DOHH2 (cell line): ENCODE measurements around the gene NEK1.

Experiments used
- CTCF ChIP-seq: fragments of 200-600 bp; sonication (generic); IDR thresholded peaks from one replicate; pipeline ENCODE4 v1.5.1; 2014; ENCODE audit warnings: antibody characterized with exemption, mild to moderate bottlenecking, low read depth, low read length; ENCODE audit not compliant: poor library complexity, severe bottlenecking
- EZH2phosphoT487 ChIP-seq: fragments of 200-600 bp; sonication (generic); IDR thresholded peaks from 2 replicates; pipeline ENCODE4 v1.6.1; 2017; ENCODE audit warnings: borderline replicate concordance, mild to moderate bottlenecking, antibody characterized with exemption, low read length, moderate library complexity, mixed read lengths

DNA sequence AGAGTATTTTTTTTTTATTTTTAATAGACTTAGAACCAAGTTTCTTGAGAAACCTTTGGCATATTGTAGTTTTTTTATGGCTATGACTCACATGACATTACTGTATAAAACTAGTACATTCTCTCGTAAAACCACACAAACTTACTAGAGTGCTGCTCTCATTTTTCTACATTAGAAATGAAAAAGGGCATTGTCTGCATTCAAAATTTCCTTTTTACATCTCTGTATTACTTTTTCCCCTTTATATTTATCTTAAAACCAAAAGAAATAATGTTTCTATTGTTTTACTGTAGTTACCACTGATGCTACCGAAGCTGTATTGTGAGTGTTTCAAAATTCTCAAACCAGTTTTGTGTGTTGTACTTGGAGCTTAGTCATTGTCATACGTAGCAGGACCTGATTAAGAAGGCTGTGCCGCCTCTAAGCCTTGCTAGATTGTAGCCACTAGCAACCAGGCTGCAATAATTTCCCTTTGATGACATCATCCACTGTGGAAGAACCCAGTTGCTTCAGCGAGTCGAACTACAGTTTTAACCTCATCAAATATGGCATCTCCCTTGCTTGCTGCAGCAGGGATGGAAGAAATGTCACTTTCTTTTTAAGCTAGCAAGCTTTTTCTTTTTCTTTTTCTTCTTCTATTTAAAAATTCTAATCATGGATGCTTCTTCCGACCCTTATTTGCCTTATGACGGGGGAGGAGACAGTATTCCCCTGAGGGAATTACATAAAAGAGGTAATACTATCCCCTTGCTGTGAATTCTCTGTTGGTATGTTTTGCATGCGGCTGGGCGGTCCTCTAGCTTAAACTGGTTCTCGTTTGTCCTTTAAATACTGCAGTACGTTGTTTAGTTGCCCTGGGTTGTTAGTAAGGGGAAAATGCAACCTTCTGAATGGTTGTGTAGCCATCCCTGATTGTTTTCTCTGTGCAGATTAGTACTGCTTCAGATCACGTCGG is 47.6 kb upstream of the NEK1 start:
- TF ChIP-seq CTCF (no peak), EZH2phosphoT487 (no peak)
